NCI-H748 (cell line): ENCODE measurements around the gene LSMEM2.

Experiments used
- DNase-seq: peaks from one replicate; lab custom pipeline; 2025; ENCODE audit not compliant: unreplicated experiment; lab: John Stamatoyannopoulos, UW

LSMEM2 gene

GRCh38 chr3:50337175-50337861 lies 58.4 kb downstream of the LSMEM2 start:
- peak; percentile 97 for DNase-seq
